NCI-H1694 treated with DMSO at 0.1 percent for 48 hours (cell line): ENCODE data around the gene HS3ST1.
"Not testable (repeated sequence)": the region's sequence is repeated elsewhere in the genome, so short reads cannot be mapped to it uniquely, and the experiment has no call there.

Source experiments
- DNase-seq: peaks from one replicate; lab custom pipeline; 2025; lab: John Stamatoyannopoulos, UW

The HS3ST1 gene

DNA sequence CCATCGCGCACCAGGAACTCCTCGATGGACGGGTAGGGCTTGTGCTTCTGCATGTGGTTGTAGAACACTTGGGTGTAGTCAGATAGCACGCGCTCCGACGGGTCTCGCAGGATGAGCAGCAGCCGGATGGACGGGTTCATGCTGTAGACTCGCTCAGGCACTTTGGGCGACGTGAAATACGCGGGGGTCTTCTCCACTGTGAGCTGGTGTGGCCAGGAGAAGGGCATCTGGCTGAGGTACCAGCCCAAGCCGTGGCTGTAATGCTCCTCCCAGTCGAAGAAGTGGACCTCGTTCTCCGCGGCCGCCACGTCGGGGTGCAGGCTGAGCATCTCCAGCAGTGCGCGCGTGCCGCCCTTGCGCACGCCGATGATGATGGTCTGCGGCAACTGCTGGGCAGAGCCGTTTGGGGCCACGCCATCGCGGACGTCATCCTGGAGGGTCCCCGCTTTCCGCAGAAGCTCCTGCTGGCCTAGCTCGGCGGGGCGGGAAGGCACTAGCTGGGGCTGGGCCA, 29.2 kb downstream of the HS3ST1 start:
- DNase-seq, result no peak

- no peak for DNase-seq
Observed at GRCh38 chr4:11397819-11398610, 30.7 kb downstream of the HS3ST1 start.

DNA sequence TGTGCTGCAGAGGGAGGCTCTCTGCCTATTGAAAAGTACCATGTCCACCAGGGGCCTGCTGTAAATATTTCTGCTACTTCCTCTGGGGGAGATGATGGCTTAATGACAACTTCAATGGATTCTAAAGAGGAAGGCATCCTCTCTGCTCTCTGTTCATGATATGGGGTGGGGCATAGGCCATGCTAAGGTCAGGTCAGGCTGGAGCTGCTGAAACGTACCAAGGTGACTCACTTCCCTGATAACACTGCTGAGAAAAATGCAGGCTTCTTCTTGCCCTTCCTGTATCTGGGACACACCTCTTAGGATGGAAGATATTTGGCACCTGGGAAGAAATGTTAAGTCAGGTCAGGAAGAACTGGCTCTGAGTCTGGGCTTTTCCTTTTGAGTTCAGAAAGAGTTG, 31.5 kb downstream of the HS3ST1 start:
- DNase-seq, result no peak

DNA sequence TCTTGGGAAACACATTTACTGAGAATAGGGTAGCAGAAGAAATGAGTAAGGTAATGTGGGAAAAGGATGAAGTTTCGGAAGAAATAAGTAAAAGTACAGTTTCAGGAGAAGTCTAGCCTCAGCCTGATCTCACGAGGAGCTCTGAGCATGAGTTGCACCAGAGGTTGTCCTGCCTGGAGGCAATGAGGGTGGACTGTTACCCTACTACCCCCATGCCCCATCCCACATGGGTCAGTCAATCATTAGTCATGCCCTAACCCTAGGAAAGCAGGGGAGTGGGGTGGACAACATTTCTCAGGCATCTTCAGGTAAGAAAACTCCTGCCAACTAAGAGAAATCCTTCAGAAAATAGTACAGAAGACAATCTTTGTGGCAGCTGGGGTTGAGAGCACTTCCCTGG, 35.1 kb downstream of the HS3ST1 start:
- DNase-seq, result no peak

- not testable (repeated sequence) for DNase-seq
Observed at GRCh38 chr4:11384072-11384471, 44.6 kb downstream of the HS3ST1 start.

- no peak for DNase-seq
Observed at GRCh38 chr4:11376571-11376970, 52.1 kb downstream of the HS3ST1 start.

DNA sequence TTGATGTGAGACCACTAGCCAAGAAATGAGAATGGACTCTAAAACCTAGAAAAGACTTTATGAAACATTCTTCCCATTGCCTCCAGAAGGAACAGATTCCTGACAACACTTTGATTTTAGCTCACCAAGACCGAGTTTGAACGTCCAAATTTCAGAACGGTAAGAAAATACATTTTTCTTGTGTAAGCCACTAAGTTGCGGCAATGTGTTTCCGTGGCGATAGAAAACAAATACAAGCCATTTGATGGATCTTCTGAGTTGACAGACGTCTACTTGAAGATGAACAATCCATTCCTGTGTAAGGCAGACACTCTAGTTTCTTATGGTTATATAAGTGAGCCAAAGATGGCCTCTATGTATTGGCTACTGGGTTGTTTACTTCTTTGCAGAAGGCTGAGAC, 52.5 kb downstream of the HS3ST1 start:
- no peak for DNase-seq

DNA sequence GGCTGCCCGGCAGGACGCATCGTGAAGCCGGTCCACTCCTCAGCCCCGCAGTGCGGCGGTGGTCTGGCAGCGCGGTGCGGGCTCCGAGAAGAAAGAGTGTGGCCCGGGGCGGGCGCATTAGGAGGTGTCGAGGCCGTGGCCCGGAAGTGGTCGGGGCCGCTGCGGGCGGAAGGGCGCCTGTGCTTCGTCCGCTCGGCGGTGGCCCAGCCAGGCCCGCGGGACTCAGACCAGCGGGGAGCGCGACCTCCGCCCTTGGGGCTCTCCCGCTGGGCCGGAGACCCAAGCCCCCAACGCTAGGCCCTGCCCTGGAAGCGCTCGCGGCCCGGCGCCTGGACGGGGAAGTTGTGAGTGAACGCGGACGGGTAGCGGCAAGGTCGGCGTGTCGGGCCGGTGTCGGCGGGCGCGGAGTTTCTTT, 60.0 kb downstream of the HS3ST1 start:
- DNase-seq, result no peak

DNA sequence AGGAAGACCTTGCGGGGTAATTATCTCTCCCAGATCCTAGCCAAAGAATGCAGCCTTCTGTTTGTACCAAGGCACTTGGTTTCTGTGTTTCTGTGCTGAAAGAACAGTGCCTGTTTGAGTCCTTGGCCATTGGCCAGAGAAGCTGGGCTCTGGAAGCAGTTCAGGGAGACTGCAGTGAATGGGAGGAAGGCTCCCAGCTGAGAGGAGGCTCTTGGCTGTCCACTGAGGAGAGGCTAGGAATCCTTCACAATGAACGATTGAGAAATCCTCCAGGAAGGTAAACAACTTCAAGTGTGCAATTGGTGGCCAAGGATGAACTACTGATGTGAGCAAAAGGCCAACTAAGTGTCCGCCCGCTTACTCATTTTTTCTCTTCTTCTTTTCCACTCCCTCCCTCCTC, 61.3 kb downstream of the HS3ST1 start:
- no peak for DNase-seq

GRCh38 chr4:11366859-11367258, 61.8 kb downstream of the HS3ST1 start:
- DNase-seq, result no peak

DNA sequence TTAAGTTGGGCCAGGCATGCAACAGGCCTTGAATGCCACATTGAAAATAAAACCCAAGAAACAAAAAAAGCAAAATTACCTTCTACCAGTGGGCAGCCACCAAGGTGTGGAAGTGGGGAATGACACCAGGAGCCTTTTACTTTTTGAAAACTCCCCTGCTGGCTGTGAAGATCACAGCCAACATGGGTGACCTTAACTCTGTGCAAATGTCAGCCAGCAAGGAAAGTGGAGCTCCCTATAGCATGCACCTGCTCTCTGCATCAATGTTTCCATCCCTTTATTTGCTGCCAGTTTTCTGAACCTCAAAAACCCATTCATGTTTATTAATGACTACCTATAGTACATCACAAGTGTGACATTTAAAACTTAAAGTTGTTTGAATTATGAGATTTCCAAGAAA, 63.7 kb downstream of the HS3ST1 start:
- no peak for DNase-seq

GRCh38 chr4:11359591-11359990, 69.1 kb downstream of the HS3ST1 start:
- DNase-seq, result no peak

- no peak for DNase-seq
Observed at GRCh38 chr4:11355226-11355625, 73.5 kb downstream of the HS3ST1 start.

DNA sequence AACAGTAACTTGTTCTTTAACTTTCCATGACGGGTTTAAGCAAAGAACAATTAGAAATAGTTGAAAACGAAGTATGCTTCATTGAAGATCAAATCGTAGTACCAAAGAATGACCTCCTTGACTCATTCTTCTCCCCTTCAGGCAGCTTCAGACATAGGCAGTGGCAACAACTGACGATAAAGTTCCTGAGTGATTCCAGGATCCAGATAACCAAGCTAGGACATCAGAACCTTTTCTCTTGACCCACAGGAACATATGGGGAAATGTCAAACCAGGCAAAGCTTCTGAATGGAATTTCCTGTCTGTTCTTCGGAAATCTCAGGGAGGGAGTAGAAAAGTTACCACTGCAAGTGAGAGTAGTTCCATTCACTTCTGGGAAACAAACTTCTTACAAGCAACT, 74.2 kb downstream of the HS3ST1 start:
- no peak for DNase-seq

GRCh38 chr4:11348449-11349088, 80.1 kb downstream of the HS3ST1 start:
- DNase-seq, result no peak

DNA sequence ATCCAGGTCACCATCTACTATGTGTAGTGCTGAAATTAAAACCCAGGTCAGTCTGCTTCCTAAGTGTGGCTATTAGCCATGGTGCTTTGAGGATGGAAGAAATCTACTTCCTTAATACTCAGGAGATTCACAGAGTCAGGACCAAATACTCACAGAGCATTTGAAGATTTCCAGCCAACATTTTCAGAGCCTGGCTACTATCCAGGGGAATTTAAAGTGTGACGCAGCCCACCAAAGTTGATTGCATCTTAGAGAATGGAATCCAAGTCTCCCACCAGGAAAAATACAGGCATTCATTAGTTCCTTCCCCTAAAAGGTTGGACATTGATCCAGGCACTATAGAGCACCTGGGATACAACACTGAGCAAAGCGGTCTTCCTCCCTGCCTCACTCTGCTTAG, 83.8 kb downstream of the HS3ST1 start:
- no peak for DNase-seq

- DNase-seq, result no peak
Observed at GRCh38 chr4:11343536-11343935, 85.2 kb downstream of the HS3ST1 start.
